ENCODE data around the gene USP32. TPM values are rescaled to one million over a fixed set of nuclear protein-coding genes. Genes with fewer than 3 reads are reported as not detected.

Gene USP32
- 61.5 and 87.6 TPM in 2 replicates for total RNA-seq

GRCh38 chr17:60392042-60392844, at the start of gene USP32:
Gene USP32, minus strand, starts transcription at chr17:60392133. Its CDS starts 194 bp downstream, at chr17:60391939.

GRCh38 chr17:60422162-60422665, 30.3 kb upstream of the USP32 start, which contains the start of gene CHCT1:
Gene CHCT1, plus strand, starts transcription at chr17:60422489. Its CDS starts 104 bp downstream, at chr17:60422593.

GRCh38 chr17:60149691-60150582, 242.0 kb downstream of the USP32 start, which contains the start of gene CA4:
Gene CA4, plus strand, starts transcription at chr17:60149973. Its CDS starts 62 bp downstream, at chr17:60150035.

Other genes with a start within 250 kb of the USP32 start
- not detected in 2 replicates for gene CA4, start 242.2 kb downstream of the USP32 start, total RNA-seq
- gene CHCT1, start 30.4 kb upstream of the USP32 start, total RNA-seq = not detected in 2 replicates
- 19.1 and 32.5 TPM in 2 replicates for gene APPBP2, start 134.1 kb upstream of the USP32 start, total RNA-seq
- gene PPM1D, start 208.1 kb upstream of the USP32 start, total RNA-seq = 5.3 and 6.5 TPM in 2 replicates

Measured in nasal cavity respiratory epithelium epithelial cell of viscerocranial mucosa (primary cell).